ENCODE data around the gene CDC42BPB. TPM values are rescaled to one million over a fixed set of nuclear protein-coding genes. Genes with fewer than 3 reads are reported as not detected.
A peak's percentile ranks its signal among the peaks of the same experiment; 100 is the strongest.

Gene CDC42BPB
- total RNA-seq, 1 experiment from 2014 or later, result 84.4 TPM

GRCh38 chr14:103104654-103105452 is 47.5 kb upstream of the CDC42BPB start:
- intact Hi-C loops (cut with micrococcal nuclease; ENCODE audit: unreplicated experiment), result loop anchor here (10.0 kb wide), 1 partner anchor 190 kb away; no protein-coding TSS in a partner anchor
- ChIA-PET POLR2A (interaction anchor here (0.6 to 0.7 kb wide), 2 partner anchors 160 to 180 kb away, joined by 3 to 5 read pairs; no protein-coding TSS in a partner anchor), CTCF (interaction anchor here (0.6 to 2.2 kb wide), 16 partner anchors 9 to 237 kb away, joined by 3 to 13 read pairs (median 5); no protein-coding TSS in a partner anchor)
- TF ChIP-seq TCF7L2 (IDR thresholded peaks at IDR 0.05; ENCODE audit: low read depth, low read length), result no peak
- peak; percentile 93 for TF ChIP-seq CTCF (IDR thresholded peaks at IDR 0.05)
- Histone ChIP-seq H3K27me3 (ENCODE audit: control insufficient read depth, insufficient read depth, low read length) (no peaks in the 10 kb centered on the region), H3K27ac (ENCODE audit: low read length) (peak overlapping the region; percentile 63; the same call in 1 of the 2 replicates), H3K9me3 (ENCODE audit: control insufficient read depth, insufficient read depth, low read depth, low read length) (no peaks in the 10 kb centered on the region), H3K4me3 (ENCODE audit: low read depth in 2 of 2, low read length in 2 of 2) (peak overlapping the region in 1 of 2 experiments; percentile 24; a peak in 1 of 4 replicates), H3K36me3 (ENCODE audit: control insufficient read depth, insufficient read depth, low read length) (no peaks in the 10 kb centered on the region), H3K4me1 (ENCODE audit: control insufficient read depth, insufficient read depth, low read length) (peaks cover 16% of the 10 kb centered on the region)
- in situ Hi-C loops (cut with HindIII; ENCODE audit: low pct_unique_long_range_greater_than_20kb, low sequenced_read_pairs), result no loop called here
- BruUV-seq (replicated peaks), result no TSS peak
- no peak for DNase-seq (ENCODE audit: low read depth, low spot score)
- peak; percentile 65 for ATAC-seq

GRCh38 chr14:103104389-103104653 is 47.0 kb upstream of the CDC42BPB start:
- intact Hi-C loops (cut with micrococcal nuclease; ENCODE audit: unreplicated experiment), result loop anchor here (10.0 kb wide), 1 partner anchor 190 kb away; no protein-coding TSS in a partner anchor
- in situ Hi-C loops (cut with HindIII; ENCODE audit: low pct_unique_long_range_greater_than_20kb, low sequenced_read_pairs), result no loop called here
- POLR2A ChIA-PET, result no interaction called here
- ATAC-seq, result no peak
- H3K27me3 ChIP-seq (ENCODE audit: control insufficient read depth, insufficient read depth, low read length), result no peaks in the 10 kb centered on the region
- H3K4me1 ChIP-seq (ENCODE audit: control insufficient read depth, insufficient read depth, low read length), result peaks cover 21% of the 10 kb centered on the region
- no peak for DNase-seq (ENCODE audit: low read depth, low spot score)
- H3K9me3 ChIP-seq (ENCODE audit: control insufficient read depth, insufficient read depth, low read depth, low read length), result no peaks in the 10 kb centered on the region
- BruUV-seq (replicated peaks), result no TSS peak
- no peak overlapping the region for H3K27ac ChIP-seq (ENCODE audit: low read length)
- CTCF ChIA-PET, result interaction anchor here (0.6 to 2.2 kb wide), 11 partner anchors 9 to 238 kb away, joined by 3 to 13 read pairs (median 5); no protein-coding TSS in a partner anchor
- TF ChIP-seq SIN3A (IDR thresholded peaks at IDR 0.05; ENCODE audit: borderline replicate concordance, insufficient read depth, low read depth, low read length) (no peak), CTCF (IDR thresholded peaks at IDR 0.05) (no peak), REST (IDR thresholded peaks at IDR 0.05; ENCODE audit: insufficient read depth in 1 of 2, low read depth in 2 of 2, low read length in 1 of 2) (no peak), TCF7L2 (IDR thresholded peaks at IDR 0.05; ENCODE audit: low read depth, low read length) (no peak), POLR2AphosphoS5 (IDR thresholded peaks at IDR 0.05; ENCODE audit: low read depth, low read length) (no peak)
- peak overlapping the region; percentile 17 to 33 for H3K4me3 ChIP-seq (ENCODE audit: low read depth in 2 of 2, low read length in 2 of 2)
- H3K36me3 ChIP-seq (ENCODE audit: control insufficient read depth, insufficient read depth, low read length), result no peaks in the 10 kb centered on the region

Measured in Panc1 (cell line).